ENCODE measurements around the gene PLD1.
"Not testable (repeated sequence)": the region's sequence is repeated elsewhere in the genome, so short reads cannot be mapped to it uniquely, and the experiment has no call there.

The PLD1 gene

GRCh38 chr3:171694888-171695287, 115.4 kb downstream of the PLD1 start:
- DNase-seq: no peak

GRCh38 chr3:171692551-171692950, 117.7 kb downstream of the PLD1 start:
- DNase-seq: not testable (repeated sequence)

- DNase-seq: no peak
These were observed 118.8 kb downstream of the PLD1 start for GRCh38 chr3:171691485-171691884.

- no peak for DNase-seq
These were observed 120.0 kb downstream of the PLD1 start for GRCh38 chr3:171690281-171690680.

- no peak for DNase-seq
These were observed 121.7 kb downstream of the PLD1 start for GRCh38 chr3:171688593-171688992.

- no peak for DNase-seq
These were observed 122.3 kb downstream of the PLD1 start for GRCh38 chr3:171688002-171688401.

- no peak for DNase-seq
These were observed 122.7 kb downstream of the PLD1 start for GRCh38 chr3:171687581-171687980.

GRCh38 chr3:171687064-171687463, 123.2 kb downstream of the PLD1 start:
- DNase-seq: no peak

- no peak for DNase-seq
These were observed 125.0 kb downstream of the PLD1 start for GRCh38 chr3:171685116-171685895.

GRCh38 chr3:171684221-171684620, 126.1 kb downstream of the PLD1 start:
- DNase-seq: no peak

- DNase-seq: no peak
These were observed 127.5 kb downstream of the PLD1 start for GRCh38 chr3:171682743-171683142.

GRCh38 chr3:171680726-171681411, 129.4 kb downstream of the PLD1 start:
- no peak for DNase-seq

- no peak for DNase-seq
These were observed 131.3 kb downstream of the PLD1 start for GRCh38 chr3:171678971-171679492.

- no peak for DNase-seq
These were observed 132.6 kb downstream of the PLD1 start for GRCh38 chr3:171677706-171678105.

GRCh38 chr3:171676601-171677175, 133.6 kb downstream of the PLD1 start:
- no peak for DNase-seq

- no peak for DNase-seq
These were observed 136.3 kb downstream of the PLD1 start for GRCh38 chr3:171673951-171674350.

- no peak for DNase-seq
These were observed 137.7 kb downstream of the PLD1 start for GRCh38 chr3:171672538-171672937.

- no peak for DNase-seq
These were observed 138.2 kb downstream of the PLD1 start for GRCh38 chr3:171672124-171672523.

GRCh38 chr3:171671709-171672108, 138.6 kb downstream of the PLD1 start:
- no peak for DNase-seq

- DNase-seq: no peak
These were observed 143.8 kb downstream of the PLD1 start for GRCh38 chr3:171666516-171666915.

GRCh38 chr3:171663805-171664204, 146.5 kb downstream of the PLD1 start:
- DNase-seq: no peak

- DNase-seq: no peak
These were observed 148.8 kb downstream of the PLD1 start for GRCh38 chr3:171661484-171661883.

GRCh38 chr3:171660188-171660587, 150.1 kb downstream of the PLD1 start:
- DNase-seq: no peak

GRCh38 chr3:171658841-171659240, 151.4 kb downstream of the PLD1 start:
- no peak for DNase-seq
